H1 (cell line): ENCODE measurements around the gene MAPRE3. TPM values are rescaled to one million over a fixed set of nuclear protein-coding genes. Genes with fewer than 3 reads are reported as not detected.

Source experiments
- ASH2L ChIP-seq: fragments of 200-600, 300-600 bp; sonication (generic); IDR thresholded peaks from one replicate; pipeline ENCODE4 v1.7.1; 2017; ENCODE audit warnings: low read length
- EGR1 ChIP-seq: IDR thresholded peaks from 2 replicates; pipeline ENCODE4 v1.6.1; 2011; ENCODE audit warnings: low read depth, low read length, borderline replicate concordance
- EZH2 ChIP-seq: fragments of 200-600 bp; sonication (generic); IDR thresholded peaks from 2 replicates; pipeline ENCODE4 v1.7.1; 2012; ENCODE audit warnings: low read depth, mild to moderate bottlenecking, moderate library complexity, low read length, inconsistent platforms; ENCODE audit not compliant: severe bottlenecking
- GABPA ChIP-seq: IDR thresholded peaks from 2 replicates; pipeline ENCODE4 v1.6.1; 2011; ENCODE audit warnings: mild to moderate bottlenecking, low read length, moderate library complexity, borderline replicate concordance; ENCODE audit not compliant: insufficient read depth
- JUN ChIP-seq: IDR thresholded peaks from 2 replicates; pipeline ENCODE4 v1.6.1; 2011; ENCODE audit warnings: low read depth, mild to moderate bottlenecking, improper control_type of control experiment, low read length
- KDM4A ChIP-seq: IDR thresholded peaks from one replicate; pipeline ENCODE4 v1.7.1; 2012; ENCODE audit warnings: low read depth, mild to moderate bottlenecking, moderate library complexity, low read length, inconsistent platforms; ENCODE audit not compliant: severe bottlenecking
- SP2 ChIP-seq: IDR thresholded peaks from 2 replicates; pipeline ENCODE4 v1.6.1; 2012; ENCODE audit warnings: mild to moderate bottlenecking, low read length, inconsistent platforms
- SP4 ChIP-seq: IDR thresholded peaks from 2 replicates; pipeline ENCODE4 v1.6.1; 2012; ENCODE audit warnings: low read length, inconsistent platforms
- polyA plus RNA-seq, 7 experiments: library from polyadenylated mRNA; depleted of rRNA in 3 of 7; stranded (reverse) in 5 of 7; unstranded in 2 of 7; fragments of >200 nt in 5 of 7; fragments of 200-250 nt in 2 of 7; gene quantifications; 1 replicate in 5 of 7; 2 replicates in 1 of 7; 4 replicates in 1 of 7; pipeline versions ENCODE4 v1.2.1 to v1.2.3, GENCODE V29; 2011 to 2013; ENCODE audit warnings: missing spikeins in 2 of 7, mixed read lengths in 2 of 7
- total RNA-seq: library from RNA; stranded (reverse); fragmentation: NEBNext Ultra II Directional; extraction: Animal tissue kit (Norgen Biotek cat#: 25700); gene quantifications from 2 replicates; pipeline ENCODE4 v1.2.1, GENCODE V29; 2021
- TF ChIP-seq, protein P1 (sequence below): fragments of 300-600 bp; sonication (generic); IDR thresholded peaks from 2 replicates; pipeline ENCODE4 v1.7.1; 2012; ENCODE audit warnings: low read length, moderate library complexity, mild to moderate bottlenecking, inconsistent platforms; ENCODE audit not compliant: insufficient replicate concordance

MAPRE3 gene
- total and polyA plus RNA-seq, 2 of the 8 experiments (the other 6 are each of a cell fraction or from before 2014, with no cell fraction given) = 4.9 to 6.6 TPM

DNA sequence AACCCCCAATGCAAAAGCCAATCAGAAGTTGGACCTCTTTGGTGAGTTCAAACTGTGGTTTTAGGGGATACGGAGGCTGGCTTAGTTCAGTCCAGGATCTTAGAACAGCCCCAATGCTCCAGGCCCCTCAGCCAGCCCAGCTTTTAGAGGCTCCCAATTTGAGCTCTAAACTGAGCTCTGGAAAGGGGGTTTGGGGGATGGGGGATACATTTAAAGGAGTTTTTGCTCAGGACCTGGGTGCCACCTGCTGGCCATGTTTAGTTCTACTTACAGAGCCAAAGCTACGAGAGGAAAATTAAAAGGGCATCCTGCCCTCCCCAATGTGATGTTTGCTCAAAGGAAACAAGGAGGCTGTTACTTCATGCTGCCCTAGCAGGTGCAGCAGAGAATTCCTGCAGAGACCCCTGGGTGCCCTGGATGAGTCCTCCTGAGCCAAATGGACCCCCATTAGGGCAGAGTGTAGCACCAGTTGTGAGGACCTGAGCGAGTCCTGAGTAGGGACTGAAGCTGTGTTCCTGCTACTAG is 46.4 kb downstream of the MAPRE3 start (continued):
- TF ChIP-seq, protein P1, sequence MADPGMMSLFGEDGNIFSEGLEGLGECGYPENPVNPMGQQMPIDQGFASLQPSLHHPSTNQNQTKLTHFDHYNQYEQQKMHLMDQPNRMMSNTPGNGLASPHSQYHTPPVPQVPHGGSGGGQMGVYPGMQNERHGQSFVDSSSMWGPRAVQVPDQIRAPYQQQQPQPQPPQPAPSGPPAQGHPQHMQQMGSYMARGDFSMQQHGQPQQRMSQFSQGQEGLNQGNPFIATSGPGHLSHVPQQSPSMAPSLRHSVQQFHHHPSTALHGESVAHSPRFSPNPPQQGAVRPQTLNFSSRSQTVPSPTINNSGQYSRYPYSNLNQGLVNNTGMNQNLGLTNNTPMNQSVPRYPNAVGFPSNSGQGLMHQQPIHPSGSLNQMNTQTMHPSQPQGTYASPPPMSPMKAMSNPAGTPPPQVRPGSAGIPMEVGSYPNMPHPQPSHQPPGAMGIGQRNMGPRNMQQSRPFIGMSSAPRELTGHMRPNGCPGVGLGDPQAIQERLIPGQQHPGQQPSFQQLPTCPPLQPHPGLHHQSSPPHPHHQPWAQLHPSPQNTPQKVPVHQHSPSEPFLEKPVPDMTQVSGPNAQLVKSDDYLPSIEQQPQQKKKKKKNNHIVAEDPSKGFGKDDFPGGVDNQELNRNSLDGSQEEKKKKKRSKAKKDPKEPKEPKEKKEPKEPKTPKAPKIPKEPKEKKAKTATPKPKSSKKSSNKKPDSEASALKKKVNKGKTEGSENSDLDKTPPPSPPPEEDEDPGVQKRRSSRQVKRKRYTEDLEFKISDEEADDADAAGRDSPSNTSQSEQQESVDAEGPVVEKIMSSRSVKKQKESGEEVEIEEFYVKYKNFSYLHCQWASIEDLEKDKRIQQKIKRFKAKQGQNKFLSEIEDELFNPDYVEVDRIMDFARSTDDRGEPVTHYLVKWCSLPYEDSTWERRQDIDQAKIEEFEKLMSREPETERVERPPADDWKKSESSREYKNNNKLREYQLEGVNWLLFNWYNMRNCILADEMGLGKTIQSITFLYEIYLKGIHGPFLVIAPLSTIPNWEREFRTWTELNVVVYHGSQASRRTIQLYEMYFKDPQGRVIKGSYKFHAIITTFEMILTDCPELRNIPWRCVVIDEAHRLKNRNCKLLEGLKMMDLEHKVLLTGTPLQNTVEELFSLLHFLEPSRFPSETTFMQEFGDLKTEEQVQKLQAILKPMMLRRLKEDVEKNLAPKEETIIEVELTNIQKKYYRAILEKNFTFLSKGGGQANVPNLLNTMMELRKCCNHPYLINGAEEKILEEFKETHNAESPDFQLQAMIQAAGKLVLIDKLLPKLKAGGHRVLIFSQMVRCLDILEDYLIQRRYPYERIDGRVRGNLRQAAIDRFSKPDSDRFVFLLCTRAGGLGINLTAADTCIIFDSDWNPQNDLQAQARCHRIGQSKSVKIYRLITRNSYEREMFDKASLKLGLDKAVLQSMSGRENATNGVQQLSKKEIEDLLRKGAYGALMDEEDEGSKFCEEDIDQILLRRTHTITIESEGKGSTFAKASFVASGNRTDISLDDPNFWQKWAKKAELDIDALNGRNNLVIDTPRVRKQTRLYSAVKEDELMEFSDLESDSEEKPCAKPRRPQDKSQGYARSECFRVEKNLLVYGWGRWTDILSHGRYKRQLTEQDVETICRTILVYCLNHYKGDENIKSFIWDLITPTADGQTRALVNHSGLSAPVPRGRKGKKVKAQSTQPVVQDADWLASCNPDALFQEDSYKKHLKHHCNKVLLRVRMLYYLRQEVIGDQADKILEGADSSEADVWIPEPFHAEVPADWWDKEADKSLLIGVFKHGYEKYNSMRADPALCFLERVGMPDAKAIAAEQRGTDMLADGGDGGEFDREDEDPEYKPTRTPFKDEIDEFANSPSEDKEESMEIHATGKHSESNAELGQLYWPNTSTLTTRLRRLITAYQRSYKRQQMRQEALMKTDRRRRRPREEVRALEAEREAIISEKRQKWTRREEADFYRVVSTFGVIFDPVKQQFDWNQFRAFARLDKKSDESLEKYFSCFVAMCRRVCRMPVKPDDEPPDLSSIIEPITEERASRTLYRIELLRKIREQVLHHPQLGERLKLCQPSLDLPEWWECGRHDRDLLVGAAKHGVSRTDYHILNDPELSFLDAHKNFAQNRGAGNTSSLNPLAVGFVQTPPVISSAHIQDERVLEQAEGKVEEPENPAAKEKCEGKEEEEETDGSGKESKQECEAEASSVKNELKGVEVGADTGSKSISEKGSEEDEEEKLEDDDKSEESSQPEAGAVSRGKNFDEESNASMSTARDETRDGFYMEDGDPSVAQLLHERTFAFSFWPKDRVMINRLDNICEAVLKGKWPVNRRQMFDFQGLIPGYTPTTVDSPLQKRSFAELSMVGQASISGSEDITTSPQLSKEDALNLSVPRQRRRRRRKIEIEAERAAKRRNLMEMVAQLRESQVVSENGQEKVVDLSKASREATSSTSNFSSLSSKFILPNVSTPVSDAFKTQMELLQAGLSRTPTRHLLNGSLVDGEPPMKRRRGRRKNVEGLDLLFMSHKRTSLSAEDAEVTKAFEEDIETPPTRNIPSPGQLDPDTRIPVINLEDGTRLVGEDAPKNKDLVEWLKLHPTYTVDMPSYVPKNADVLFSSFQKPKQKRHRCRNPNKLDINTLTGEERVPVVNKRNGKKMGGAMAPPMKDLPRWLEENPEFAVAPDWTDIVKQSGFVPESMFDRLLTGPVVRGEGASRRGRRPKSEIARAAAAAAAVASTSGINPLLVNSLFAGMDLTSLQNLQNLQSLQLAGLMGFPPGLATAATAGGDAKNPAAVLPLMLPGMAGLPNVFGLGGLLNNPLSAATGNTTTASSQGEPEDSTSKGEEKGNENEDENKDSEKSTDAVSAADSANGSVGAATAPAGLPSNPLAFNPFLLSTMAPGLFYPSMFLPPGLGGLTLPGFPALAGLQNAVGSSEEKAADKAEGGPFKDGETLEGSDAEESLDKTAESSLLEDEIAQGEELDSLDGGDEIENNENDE = no peak
- TF ChIP-seq JUN = no peak
- TF ChIP-seq GABPA = no peak
- TF ChIP-seq EZH2 = no peak
- TF ChIP-seq SP2 = no peak
- TF ChIP-seq EGR1 = peak; percentile 23; the same call in 1 of the 2 replicates
- TF ChIP-seq KDM4A = no peak
- TF ChIP-seq SP4 = no peak
- no peak for TF ChIP-seq ASH2L
